Adrenal gland (tissue), 19 donors: ENCODE results near the gene ARL8B. TPM values are rescaled to one million over a fixed set of nuclear protein-coding genes. Genes with fewer than 3 reads are reported as not detected.

ENCODE experiments used
- DNase-seq, 7 donors: peaks; one replicate each; pipeline ENCODE4 v3.0.0-alpha.2; 2019 to 2020
- H3K27ac ChIP-seq, 5 donors: fragments of 200-600 bp; sonication (generic) in 4 of 5; 1 replicate in 3 of 5; 2 replicates in 2 of 5; pipeline versions ENCODE4 v1.5.1 to v1.8.0; 2016 to 2020; ENCODE audit warnings: mild to moderate bottlenecking in 1 of 5
- H3K27me3 ChIP-seq: fragments of 200-600 bp; 2 replicates; pipeline ENCODE4 v1.8.0; 2021
- H3K36me3 ChIP-seq, 2 donors: fragments of 200-600 bp; replicated peaks in 1 of 2; 1 replicate in 1 of 2; 2 replicates in 1 of 2; pipeline versions ENCODE4 v1.5.1 to v1.8.0; 2018 to 2022
- H3K4me1 ChIP-seq, 2 donors: fragments of 200-600 bp; replicated peaks in 1 of 2; 1 replicate in 1 of 2; 2 replicates in 1 of 2; pipeline versions ENCODE4 v1.5.1 to v1.8.0; 2018 to 2021
- H3K4me3 ChIP-seq, 4 donors: fragments of 200-600 bp; sonication (generic) in 3 of 4; one replicate each; pipeline ENCODE4 v1.5.1; 2016 to 2018
- H3K9me3 ChIP-seq, 3 donors: fragments of 200-600 bp; sonication (generic) in 1 of 3; replicated peaks in 1 of 3; 1 replicate in 2 of 3; 2 replicates in 1 of 3; pipeline versions ENCODE4 v1.5.1 to v1.8.0; 2016 to 2021
- CTCF ChIP-seq, 6 experiments: fragments of 450-650 bp in 4 of 6; fragments of 200-600 bp in 2 of 6; sonication (generic) in 1 of 6; IDR thresholded peaks; 1 replicate in 5 of 6; 2 replicates in 1 of 6; pipeline versions ENCODE4 v1.5.1 to v1.8.0; 2016 to 2021; ENCODE audit warnings: antibody characterized with exemption in 6 of 6, mild to moderate bottlenecking in 2 of 6, moderate library complexity in 1 of 6
- POLR2A ChIP-seq, 2 donors: fragments of 450-650 bp; IDR thresholded peaks; one replicate each; pipeline ENCODE4 v1.6.1; 2017; ENCODE audit warnings: antibody characterized with exemption in 2 of 2, mild to moderate bottlenecking in 2 of 2, moderate library complexity in 1 of 2
- WGBS, 4 donors: extraction: QIAGEN DNeasy Blood & Tissue Kit in 2 of 4; methylation state at CpG; one replicate each; pipeline versions ENCODE4 v1.1.5 to v1.1.7; 2013 to 2017; 5-methylcytosine and 5-hydroxymethylcytosine counted together
- intact Hi-C, 2 donors: fragments of 100-400 bp; cut with DNase I; formaldehyde crosslinking; loops; one replicate each; pipeline versions ENCODE4 v1.14.1 to v1.15.0; 2022 to 2023
- long read RNA-seq, 10 donors: library from polyadenylated mRNA in 3 of 10; unstranded in 2 of 10; stranded (forward) in 1 of 10; transcript quantifications; one replicate each; pipeline ENCODE4 v2.0.0 and lab custom pipeline, GENCODE V29; 2021 to 2026
- polyA plus RNA-seq, 3 donors: library from polyadenylated mRNA; stranded (reverse); fragments of 200-250 nt in 2 of 3; fragments of 350-450 nt in 1 of 3; fragmentation: Illumina TruSeq in 1 of 3; extraction: RNeasy Lipid Tissue Mini Kit (QIAGEN cat#74804) in 1 of 3; gene quantifications; one replicate each; pipeline ENCODE4 v1.2.3, GENCODE V29; 2013 to 2014
- total RNA-seq, 9 donors: library from RNA; depleted of rRNA in 4 of 9; stranded (reverse); fragments of >200 nt in 4 of 9; fragments of 120-200 nt in 1 of 9; fragmentation: NEBNext Ultra II Directional in 1 of 9; extraction: Animal tissue kit (Norgen Biotek cat#: 25700) in 1 of 9; gene quantifications; one replicate each; pipeline versions ENCODE4 v1.1.0 to v1.2.4, GENCODE V29; 2013 to 2023
- donor health status: healthy with polysubstance abuse.
- donor health status: Bipolar disorder and iron deficiency.
- donor health status: DM: yes; HTN: yes; CAD: no.
- donor health status: DM: no; HTN: no; CAD: no.
- donor health status: DM: no; HTN: no; CAD: no.
- donor health status: DM: yes; HTN: yes; CAD: no.

The ARL8B gene
- total RNA-seq (10 to 100 TPM; 30.4 to 78.0 (median 52.9) TPM), polyA plus RNA-seq (100 to 1,000 TPM in 1 of 3 donors, 10 to 100 TPM in 2; 27.8 to 131 (median 36.5) TPM)
- long read RNA-seq, donor 1, transcript ARL8B-201 (7 exons, 3,005 nt) = major isoform, 18 of 24 reads
- long read RNA-seq, donor 1, partial matches to known transcripts = 6 of 24 reads
- long read RNA-seq, donor 1, other reads (novel, unspliced or antisense) = 0 of 24 reads
- long read RNA-seq, donor 2, transcript ARL8B-201 (7 exons, 3,005 nt) = major isoform, 15 of 24 reads
- long read RNA-seq, donor 2, partial matches to known transcripts = 8 of 24 reads
- long read RNA-seq, donor 2, other reads (novel, unspliced or antisense) = 0 of 24 reads
- long read RNA-seq, donor 3, transcript ARL8B-201 (7 exons, 3,005 nt) = major isoform, 20 of 36 reads
- long read RNA-seq, donor 3, partial matches to known transcripts = 14 of 36 reads
- long read RNA-seq, donor 3, other reads (novel, unspliced or antisense) = 0 of 36 reads
- long read RNA-seq, donor 4, transcript ARL8B-201 (7 exons, 3,005 nt) = major isoform, 35 of 41 reads
- long read RNA-seq, donor 4, partial matches to known transcripts = 0 of 41 reads
- long read RNA-seq, donor 4, other reads (novel, unspliced or antisense) = 5 of 41 reads
- long read RNA-seq, donor 5, transcript ARL8B-201 (7 exons, 3,005 nt) = major isoform, 64 of 68 reads
- long read RNA-seq, donor 5, partial matches to known transcripts = 0 of 68 reads
- long read RNA-seq, donor 5, other reads (novel, unspliced or antisense) = 4 of 68 reads
- long read RNA-seq, donor 6, transcript ARL8B-201 (7 exons, 3,005 nt) = major isoform, 22 of 29 reads
- long read RNA-seq, donor 6, partial matches to known transcripts = 0 of 29 reads
- long read RNA-seq, donor 6, other reads (novel, unspliced or antisense) = 7 of 29 reads
- long read RNA-seq, donor 7, transcript ARL8B-201 (7 exons, 3,005 nt) = major isoform, 15 of 15 reads
- long read RNA-seq, donor 7, partial matches to known transcripts = 0 of 15 reads
- long read RNA-seq, donor 7, other reads (novel, unspliced or antisense) = 0 of 15 reads
- long read RNA-seq, donor 8, transcript ARL8B-201 (7 exons, 3,005 nt) = major isoform, 37 of 54 reads
- long read RNA-seq, donor 8, partial matches to known transcripts = 14 of 54 reads
- long read RNA-seq, donor 8, other reads (novel, unspliced or antisense) = 0 of 54 reads
- long read RNA-seq, donor 9, transcript ARL8B-201 (7 exons, 3,005 nt) = major isoform, 20 of 27 reads
- long read RNA-seq, donor 9, partial matches to known transcripts = 6 of 27 reads
- long read RNA-seq, donor 9, other reads (novel, unspliced or antisense) = 0 of 27 reads
- long read RNA-seq, donor 10, transcript ARL8B-201 (7 exons, 3,005 nt) = major isoform, 7 of 7 reads
- long read RNA-seq, donor 10, partial matches to known transcripts = 0 of 7 reads
- long read RNA-seq, donor 10, other reads (novel, unspliced or antisense) = 0 of 7 reads

GRCh38 chr3:5122030-5122740 lies at the start of gene ARL8B:
TSS of gene ARL8B (plus strand) at chr3:5122292. CDS start at chr3:5122466, 174 bp downstream.
- 0 to 1% (median 0%) methylated on average over 6 to 74 of the region's 74 CpGs for WGBS, 4 donors
- peak; percentile 90 to 95 (median 92) for DNase-seq
- H3K9me3 ChIP-seq = no peaks in the 10 kb centered on the region
- peak within 1 kb of the TSS; percentile 45 to 96 (median 93) for H3K27ac ChIP-seq
- peak within 1 kb of the TSS; percentile 92 to 99 (median 96) for H3K4me3 ChIP-seq
- no peaks in the 10 kb centered on the region for H3K27me3 ChIP-seq
- no peaks in the 10 kb centered on the region for H3K36me3 ChIP-seq
- peaks cover 9 to 34% of the 10 kb centered on the region in 2 donors for H3K4me1 ChIP-seq
- TF ChIP-seq CTCF (IDR thresholded peaks at IDR 0.05) (peak; percentile 82 to 99 (median 92)), POLR2A (IDR thresholded peaks at IDR 0.05) (peak; percentile 80 to 84)
- intact Hi-C loops = no loop called here

- no peaks in the 10 kb centered on the region for H3K9me3 ChIP-seq
- TF ChIP-seq POLR2A (IDR thresholded peaks at IDR 0.05) (no peak), CTCF (IDR thresholded peaks at IDR 0.05) (no peak)
- no peak overlapping the region for H3K4me3 ChIP-seq
- H3K4me1 ChIP-seq = peaks cover 0 to 5% of the 10 kb centered on the region in 2 donors
- 62 to 73% (median 70%) methylated on average over 4 of the region's 4 CpGs for WGBS, 4 donors
- intact Hi-C loops = no loop called here
- H3K27ac ChIP-seq = no peak overlapping the region
- peak in 2 of 7 donors; percentile 5 to 8 for DNase-seq
- no peaks in the 10 kb centered on the region for H3K36me3 ChIP-seq
- no peaks in the 10 kb centered on the region for H3K27me3 ChIP-seq
Measured at GRCh38 chr3:5073374-5074085, 48.6 kb upstream of the ARL8B start.

- no peak for DNase-seq
- no peaks in the 10 kb centered on the region for H3K27me3 ChIP-seq
- intact Hi-C loops = no loop called here
- H3K4me1 ChIP-seq = no peaks in the 10 kb centered on the region
- 87 to 92% (median 91%) methylated on average over 4 of the region's 4 CpGs for WGBS, 4 donors
- H3K27ac ChIP-seq = no peak overlapping the region
- TF ChIP-seq POLR2A (IDR thresholded peaks at IDR 0.05) = no peak
- TF ChIP-seq CTCF (IDR thresholded peaks at IDR 0.05) = no peak
- H3K9me3 ChIP-seq = no peaks in the 10 kb centered on the region
- no peak overlapping the region for H3K4me3 ChIP-seq
- H3K36me3 ChIP-seq = no peaks in the 10 kb centered on the region
Measured at GRCh38 chr3:5078151-5078550, 43.9 kb upstream of the ARL8B start.
